NCI-H1930 (cell line): ENCODE data around the gene POLR3K.
A peak's percentile ranks its signal among the peaks of the same experiment; 100 is the strongest.

Experiments used
- DNase-seq, 2 experiments: peaks; one replicate each; lab custom pipeline; 2025; lab: John Stamatoyannopoulos, UW

Gene POLR3K

DNA sequence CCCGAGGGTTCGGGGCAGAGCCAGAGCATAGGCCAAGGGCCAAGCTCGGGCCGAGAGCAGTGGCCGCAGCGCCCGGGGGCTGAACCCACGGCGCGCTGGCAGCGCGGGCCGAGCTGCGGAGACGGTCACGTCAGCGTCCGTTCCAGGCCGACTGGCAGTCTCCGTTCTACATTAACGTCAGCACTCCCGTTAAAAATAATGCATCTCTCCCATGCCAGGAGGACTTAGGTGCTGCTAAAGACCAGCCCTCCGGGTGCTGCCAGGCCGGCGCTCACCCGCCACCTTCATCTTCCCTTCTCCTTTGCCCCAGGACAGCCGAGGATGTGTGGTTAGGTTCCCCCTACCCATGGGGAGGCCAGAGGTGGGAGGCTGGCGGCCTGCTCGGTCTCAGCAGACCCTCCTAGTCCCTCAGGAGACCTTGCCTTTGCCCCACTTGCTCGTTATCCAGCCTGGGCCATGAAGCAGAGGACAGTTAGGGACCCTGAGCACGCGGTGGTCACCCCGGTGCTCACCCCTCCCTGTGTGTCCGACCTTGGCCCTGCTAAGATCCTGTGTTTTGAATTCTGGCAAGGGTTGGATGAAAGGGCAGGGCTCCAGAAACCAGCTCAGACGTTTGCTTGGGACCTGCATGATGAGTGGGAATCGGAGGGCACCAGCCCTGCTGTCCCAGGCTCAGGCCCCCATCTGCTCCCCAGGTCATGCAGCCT lies 25.2 kb upstream of the POLR3K start:
- no peak for DNase-seq

DNA sequence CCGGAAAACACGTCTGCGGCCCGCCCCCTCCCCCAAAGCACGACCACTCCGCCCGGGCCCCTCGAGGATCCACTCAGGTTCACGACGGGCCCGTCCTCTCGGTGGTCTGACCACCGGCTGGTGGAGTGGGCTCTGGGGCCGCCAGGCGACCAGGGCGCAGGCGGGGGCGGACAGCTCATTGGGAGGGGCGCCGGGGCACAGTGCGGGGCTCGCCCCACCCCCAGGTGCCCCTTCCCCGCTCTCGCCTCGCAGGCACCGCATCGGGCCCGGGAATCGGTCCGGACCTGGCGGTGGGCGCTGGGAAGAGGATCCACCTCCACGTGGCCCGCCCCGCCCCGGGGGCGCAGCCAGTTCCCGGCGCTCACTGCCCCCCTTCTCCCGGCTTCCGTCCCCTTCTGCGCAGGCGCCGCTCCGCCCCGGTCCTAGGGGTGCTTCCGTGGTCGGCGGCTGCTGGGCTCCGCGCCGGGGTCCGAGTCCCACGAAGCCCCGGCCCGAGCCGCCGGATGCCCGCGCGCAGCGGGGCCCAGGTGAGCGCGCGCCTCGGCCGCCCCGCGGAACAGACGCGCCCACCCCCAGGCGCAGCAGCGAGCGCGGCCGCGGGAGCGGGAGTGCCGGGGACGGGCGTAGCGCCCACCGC lies 24.5 kb upstream of the POLR3K start, which contains the start of gene MPG:
MPG (plus strand) TSS at position 419 of the 637 bp plus-strand sequence; CDS start at position 504, 85 bp downstream.
- peak; percentile 71 to 85 for DNase-seq

DNA sequence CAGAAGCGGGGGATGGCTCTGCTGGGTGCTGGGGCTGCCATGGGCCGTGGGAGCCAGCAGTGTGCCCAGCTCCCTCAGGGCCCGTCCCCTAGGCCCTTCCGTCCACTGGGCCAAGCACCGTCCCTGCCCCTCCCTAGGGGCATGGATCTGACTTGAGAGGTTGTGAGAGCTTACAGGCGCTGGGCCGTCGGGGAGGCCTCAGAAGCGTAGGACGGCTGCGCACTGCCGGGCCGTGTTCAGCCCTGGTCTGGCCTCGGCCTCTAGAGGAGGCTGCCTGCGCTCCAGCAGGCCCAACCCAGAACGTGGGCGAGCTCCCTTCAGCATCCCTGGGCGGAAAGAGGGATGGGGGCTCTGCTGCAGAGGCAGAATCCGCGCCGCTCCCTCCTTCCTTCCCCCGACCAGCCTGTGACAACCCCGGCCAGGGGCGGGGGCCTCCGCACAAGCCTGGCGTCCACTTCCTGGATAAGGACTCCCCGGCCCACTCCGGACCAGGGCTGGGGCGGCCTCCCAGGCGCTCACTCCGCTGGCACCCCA lies 23.9 kb upstream of the POLR3K start:
- DNase-seq, result no peak

DNA sequence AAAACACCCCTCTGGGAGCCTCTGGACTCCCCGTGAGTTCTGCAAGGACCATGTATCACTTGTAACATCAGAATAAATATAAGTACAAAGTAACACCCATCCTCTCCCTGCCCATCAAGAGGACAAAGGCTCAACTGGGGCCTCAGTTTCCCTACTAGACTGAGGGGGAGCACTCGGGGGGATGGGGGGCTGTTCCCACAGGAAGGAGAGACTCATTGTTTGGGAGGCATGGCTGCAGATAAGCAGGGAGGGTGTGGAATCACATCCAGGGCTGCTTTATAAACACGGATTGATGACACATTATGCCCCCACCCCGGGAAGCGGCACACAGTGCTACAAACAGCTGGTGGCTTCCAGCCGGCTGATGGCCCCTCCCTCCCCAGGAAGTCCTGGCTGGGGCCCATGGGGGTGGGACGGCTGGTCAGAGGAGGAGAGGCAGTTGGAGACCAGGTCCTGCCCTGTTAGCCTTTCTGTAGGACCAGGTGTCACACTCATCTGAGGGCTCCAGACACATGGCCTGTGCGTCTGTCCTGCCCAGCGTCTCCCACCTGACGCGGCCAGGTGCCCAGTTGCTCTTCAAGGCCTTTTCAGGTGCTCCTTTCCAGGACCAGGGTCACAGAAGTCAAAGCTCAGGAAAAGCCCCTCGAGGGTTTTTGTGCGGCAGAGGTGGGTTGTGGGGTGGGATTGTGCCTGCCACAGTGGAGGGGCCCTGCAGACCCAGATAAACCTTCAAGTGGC lies 23.3 kb upstream of the POLR3K start:
- DNase-seq, result no peak

DNA sequence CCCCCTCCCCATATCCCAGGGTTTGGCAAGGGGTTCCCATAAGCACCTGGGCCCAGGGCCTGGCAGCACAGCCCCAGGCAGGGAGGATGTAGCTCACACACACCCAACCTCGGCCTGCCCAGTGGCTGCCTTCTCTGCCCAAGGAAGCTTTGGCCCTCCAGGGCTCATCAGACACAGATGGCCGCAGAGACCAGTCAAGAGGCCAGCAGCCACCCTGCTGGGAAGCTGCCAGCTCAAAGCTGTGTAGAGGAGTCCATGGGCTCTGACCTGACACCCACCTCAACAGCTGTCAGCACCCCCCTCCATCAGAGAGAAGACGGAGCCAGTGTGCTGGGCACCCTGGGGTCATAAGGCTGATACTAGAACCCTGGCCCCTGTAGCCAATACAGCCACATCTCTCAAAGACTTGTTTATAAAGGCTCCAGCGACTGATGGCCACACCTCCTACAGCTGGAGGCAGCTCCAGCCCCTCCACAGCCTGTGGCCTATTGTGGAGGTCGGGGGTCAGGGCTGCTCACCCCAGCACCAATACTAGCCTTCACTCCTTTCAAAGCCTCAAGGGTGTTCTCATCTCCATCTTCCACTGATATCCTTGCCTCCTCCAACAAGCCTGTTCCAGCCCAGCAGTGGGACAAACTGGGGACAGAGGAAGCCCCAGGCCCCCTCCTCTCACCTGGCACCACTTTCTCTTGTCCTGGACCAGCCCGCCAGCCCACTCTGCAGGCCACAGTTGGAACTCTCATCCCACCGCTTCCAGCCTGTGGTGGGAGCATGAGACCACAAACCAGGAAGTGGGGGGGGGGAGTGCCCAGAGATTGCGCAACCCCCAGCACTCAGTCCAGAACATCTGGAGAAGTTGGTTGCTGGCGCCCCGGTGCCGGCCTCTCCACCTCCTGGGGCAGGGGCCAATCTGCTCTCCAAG lies 22.4 kb upstream of the POLR3K start:
- DNase-seq, result no peak

DNA sequence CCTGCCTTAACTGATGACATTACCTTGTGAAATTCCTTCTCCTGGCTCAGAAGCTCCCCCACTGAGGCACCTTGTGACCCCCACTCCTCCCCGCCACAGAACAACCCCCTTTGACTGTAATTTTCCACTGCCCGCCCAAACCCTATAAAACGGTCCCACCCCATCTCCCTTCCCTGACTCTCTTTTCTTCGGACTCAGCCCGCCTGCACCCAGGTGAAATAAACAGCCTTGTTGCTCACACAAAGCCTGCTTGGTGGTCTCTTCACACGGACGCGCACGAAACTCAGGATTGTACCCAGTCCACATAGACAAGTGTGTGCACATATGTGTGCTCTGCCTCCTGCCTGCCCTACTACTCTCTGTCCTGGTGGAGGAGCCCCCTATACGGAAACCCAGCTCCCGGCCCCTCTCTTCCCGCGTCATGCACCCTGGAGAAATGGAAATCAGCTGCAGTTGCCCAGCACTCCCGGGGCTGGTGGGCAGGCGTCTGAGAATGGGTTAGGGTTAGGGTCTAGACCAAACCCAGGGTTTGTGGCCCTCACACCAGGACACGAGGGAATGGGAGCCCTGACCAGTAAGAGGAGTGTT lies 21.4 kb upstream of the POLR3K start:
- no peak for DNase-seq

DNA sequence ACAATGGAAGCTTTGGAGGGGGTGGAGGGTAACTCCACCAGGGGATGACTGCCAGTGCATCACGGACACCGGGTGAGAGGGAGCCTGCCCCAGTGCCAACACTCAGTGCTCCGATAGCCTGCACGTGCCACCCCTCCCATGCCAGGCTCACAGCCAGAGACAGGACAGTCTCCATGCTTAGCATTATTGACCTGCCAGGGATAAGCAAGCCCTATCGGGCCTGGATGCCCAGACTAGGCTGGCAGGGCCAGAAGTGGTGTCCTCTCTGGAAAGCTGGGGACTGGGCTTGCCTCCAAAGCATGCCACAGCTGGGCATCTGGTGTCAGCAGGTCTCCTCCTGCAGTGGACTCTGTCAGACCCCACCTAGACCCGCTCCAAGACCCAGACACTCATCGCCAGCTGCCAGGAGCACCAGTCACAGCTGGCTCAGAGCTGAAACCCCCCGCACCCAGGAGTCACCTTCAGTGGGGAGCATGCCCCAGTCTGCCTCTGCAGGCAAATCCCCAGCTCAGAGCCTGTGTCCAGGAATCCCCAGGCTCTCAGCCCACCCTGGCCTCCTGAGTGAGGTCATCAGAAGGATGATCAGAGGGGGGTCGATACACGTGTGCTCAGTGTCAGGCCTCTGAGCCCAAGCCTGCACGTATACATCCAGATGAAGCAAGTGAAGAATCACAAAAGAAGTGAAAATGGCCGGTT lies 20.8 kb upstream of the POLR3K start:
- no peak for DNase-seq

DNA sequence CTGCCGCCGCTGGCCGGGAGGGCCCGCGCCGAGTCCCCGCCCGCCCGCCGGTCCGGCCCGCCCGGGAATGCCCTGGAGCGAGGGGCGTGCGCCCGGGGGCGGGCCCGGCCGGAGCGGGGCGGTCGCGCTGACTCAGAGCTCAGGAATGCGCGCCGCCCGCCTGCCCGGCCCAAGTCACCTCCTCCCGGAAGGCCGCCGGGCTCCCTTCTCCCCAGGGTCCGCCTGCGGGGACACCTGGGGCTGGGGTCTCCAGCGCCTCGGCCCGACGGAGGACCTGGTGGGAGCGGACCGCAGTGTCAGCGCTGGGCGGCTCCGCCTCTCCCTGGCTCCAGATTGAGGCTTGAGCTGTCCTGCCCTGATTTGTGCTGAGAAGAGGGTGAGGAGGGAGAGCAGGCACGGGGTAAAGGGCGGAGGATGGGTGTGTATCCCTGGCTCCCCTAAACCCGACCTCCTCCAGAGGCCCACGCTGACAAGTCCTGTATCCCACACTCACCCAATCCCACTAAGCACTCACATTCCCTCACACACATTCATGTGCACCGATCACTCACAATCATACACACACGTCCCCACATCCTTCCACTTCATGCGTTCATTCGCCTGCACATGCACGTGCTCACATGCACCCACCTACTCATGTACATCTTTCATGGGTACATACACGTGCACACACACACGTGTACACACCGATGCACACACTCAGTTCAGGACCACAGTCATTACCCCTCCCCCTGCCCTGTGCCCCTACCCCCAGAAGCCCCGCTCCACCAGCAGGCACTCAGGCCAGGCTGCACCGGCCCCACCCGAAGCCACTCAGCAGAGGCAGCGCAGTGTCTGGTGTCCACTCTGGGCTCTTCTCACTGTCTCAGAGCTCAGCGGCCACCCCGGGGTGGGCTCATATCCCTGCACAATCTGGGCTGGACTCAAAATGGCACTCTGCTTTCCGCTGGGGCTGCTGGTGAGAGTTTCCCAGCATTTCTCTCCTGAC lies 19.4 kb upstream of the POLR3K start, which contains the start of gene RHBDF1:
RHBDF1 (minus strand) TSS at position 71 of the 988 bp plus-strand sequence. CDS start 7,616 bp downstream, outside the sequence.
- DNase-seq, result no peak

DNA sequence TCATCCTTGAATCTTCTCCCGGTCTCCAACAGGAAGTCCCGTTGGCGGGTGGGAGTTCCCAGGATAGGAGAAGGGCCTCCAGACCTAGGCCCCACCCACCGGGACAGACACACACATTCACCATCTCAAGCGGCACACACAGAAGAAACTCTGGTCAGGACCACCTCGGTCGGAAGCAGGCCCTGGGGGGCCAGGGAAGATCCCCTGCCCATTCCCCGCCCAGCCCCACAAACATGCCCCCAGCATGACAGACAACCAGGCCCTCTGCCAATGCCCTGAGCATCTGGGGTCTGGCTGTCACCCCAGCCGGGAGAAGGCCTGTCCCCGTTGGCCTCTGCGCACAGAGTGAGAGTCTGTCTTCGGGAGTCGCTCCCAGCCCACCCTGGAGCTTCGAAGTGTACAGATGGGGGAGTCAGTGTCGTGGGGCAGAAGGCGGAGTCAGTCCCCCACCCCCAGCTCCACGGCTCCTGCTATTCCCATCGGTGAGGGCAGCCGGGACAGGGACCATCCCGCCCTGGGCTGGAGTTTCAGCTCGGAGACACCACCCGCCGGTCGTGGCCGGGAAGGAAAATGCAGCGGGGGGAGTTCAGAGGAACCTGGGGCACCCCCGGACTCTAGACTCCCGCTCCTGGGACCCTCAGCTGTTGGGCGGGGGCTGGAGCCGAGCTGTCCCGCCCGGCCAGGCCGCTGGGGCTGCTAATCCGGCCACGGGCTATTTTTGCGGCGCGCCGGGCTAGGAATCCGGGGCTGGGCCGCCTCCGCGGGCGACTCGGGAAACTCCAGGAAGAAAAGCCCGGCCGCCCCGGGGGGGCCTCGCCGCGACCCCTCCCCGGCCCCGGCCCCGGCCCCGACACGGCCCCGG lies 18.4 kb upstream of the POLR3K start:
- no peak for DNase-seq

DNA sequence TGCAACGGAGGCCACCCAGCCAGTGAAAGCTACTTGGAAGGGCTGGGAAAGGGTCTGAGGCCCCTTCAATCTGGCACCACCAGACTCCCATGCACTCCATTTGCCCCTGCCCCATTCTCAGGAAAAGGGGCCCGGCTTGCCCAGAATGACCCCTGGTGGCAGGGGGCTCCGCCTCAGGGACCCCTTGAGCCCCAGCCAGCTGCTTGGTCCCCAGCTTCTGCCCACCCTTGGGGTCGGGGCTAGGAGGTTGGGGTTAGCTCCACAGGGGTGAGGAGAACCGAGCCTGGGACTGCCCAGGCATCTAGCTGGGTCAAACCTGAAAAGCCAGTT lies 17.8 kb upstream of the POLR3K start:
- no peak for DNase-seq

DNA sequence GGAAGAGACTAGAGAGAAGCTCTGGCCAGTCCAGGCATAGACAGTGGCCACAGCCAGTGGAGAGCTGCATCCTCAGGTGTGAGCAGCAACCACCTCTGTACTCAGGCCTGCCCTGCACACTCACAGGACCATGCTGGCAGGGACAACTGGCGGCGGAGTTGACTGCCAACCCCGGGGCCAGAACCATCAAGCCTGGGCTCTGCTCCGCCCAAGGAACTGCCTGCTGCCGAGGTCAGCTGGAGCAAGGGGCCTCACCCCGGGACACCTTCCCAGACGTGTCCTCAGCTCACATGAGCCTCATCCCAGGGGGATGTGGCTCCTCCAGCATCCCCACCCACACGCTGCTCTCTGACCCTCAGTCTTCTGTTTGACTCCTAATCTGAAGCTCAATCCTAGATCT lies 15.8 kb upstream of the POLR3K start:
- DNase-seq, result no peak

DNA sequence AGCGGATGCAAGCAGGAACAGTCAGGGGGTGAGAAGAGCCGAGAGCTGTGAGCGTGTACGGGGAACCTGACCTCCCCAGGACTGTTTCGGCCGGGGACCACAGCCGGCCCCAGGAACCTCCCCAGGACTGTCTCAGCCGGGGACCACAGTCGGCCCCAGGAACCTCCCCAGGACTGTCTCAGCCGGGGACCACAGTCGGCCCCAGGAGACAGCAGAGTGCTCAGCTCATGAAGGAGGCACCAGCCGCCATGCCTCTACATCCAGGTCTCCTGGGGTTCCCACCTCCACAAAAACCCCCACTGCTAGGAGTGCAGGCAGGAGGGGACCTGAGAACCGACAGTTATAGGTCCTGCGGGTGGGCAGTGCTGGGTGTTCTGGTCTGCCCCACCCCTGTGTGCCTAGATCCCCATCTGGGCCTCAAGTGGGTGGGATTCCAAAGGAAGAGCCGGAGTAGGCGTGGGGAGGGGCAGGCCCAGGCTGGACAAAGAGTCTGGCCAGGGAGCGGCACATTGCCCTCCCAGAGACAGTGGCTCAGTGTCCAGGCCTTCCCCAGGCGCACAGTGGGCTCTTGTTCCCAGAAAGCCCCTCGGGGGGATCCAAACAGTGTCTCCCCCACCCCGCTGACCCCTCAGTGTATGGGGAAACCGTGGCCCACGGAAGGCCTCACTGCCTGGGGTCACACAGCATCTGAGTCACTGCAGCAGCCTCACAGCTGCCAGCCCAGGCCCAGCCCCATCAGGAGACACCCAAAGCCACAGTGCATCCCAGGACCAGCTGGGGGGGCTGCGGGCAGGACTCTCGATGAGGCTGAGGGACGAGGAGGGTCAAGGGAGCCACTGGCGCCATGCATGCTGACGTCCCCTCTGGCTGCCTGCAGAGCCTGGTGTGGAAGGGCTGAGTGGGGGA lies 14.7 kb upstream of the POLR3K start:
- DNase-seq, result no peak

DNA sequence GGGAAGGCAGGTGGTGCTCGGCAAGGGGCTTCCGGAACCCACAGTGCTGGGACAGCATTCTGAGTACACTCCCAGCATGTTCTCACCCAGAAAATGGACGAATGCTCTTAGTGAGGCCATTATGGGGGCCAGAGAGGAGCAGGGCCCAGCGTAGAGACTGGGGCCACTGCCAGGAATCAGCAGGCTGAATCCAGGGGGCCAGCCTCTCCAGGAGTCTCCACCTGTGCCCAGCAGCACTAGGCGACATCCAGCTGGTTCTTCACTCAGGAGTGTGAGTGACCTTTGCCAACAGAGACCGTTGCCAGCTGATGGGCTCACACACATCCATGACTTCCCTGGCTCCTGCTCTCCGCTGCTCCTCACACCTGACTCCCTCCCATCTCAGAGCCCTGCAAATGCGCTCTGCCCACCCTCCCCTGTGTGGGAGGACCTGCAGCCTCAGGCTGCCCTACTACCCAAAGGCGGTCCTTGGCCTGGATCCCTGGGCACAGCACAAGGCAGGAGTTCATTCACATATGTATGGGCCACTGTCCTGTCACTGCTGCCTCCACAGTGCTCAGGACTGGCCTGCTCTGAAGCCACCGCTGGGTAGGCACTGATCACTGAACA lies 13.9 kb upstream of the POLR3K start:
- no peak for DNase-seq

DNA sequence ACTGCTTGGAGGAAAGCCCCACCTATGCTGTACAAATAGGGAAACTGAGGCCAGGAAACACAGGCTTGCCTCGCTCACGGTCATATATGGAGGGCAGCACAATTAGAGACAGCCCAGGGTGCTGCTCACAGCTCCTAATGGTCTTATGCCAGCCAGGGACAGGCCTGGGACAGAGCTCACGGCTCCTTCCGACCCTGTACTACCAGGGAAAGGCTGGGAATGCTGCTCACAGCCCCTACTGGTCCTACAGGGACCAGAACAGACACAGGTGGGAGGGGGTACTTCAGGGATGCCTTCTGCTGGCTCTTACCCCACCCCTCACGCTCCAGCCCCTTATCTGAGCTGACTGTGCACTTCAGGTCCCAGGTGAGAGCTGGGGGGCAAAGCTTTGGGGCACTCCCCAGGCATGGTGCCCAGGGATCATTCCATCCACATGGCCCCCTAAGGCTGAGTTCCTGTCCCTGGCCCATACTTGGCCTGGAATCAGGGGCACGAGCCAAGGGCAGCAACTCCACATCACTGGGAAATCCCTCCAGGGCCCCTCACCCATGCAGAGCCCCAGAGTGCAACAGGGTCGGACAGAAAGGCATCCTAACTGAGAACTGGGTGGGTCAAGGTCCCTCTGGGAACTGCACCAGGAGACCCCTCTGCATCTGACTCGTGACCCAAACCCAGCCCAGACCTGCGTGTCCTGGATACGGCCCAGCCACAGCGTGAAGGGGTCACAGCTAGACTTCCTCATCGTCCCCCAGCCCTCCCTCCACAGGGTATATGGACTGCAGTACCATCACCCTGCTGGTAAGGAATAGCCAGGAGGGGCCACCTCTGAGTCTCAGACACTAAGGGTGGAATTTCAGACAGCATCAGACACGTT lies 13.1 kb upstream of the POLR3K start:
- no peak for DNase-seq

DNA sequence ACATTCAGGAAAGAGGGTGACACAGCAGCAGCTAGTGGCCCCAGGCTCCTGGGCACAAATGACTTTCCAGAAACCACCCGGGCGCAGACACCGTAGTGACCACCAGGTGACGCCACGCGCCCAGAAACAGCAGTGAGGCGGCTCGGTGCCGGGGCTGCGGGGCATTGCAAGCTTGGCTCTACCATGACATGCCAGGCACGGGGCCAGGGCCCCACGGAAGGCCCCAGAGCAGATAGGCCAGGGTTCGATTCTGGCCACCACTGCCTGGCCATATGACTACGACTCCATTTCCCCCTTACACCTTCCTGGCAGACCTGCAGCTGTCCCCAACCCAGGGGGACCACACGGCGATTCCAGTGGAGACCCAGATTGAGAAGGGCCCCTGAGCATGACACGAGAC lies 12.3 kb upstream of the POLR3K start:
- peak; percentile 44 to 68 for DNase-seq

DNA sequence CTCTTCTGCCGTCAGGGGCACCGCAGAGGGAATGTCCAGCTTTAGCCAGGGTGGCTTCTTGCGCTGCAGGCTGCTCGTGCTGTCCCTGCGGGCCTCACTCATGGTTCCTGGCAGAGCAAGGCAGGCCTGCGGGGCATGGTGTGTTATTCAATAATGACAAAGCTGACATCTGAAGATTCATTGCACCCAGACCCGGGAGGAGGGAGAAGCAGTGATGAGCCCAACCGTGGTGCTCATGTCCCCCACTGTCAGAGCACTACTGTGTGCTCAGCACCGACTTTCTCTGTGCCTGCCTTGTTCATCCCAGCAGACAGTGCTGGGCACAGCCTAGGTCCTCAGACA lies 11.5 kb upstream of the POLR3K start:
- no peak for DNase-seq
